HG03097 (cell line): Measurements from ENCODE around the gene CLDN4.
A peak's percentile ranks its signal among the peaks of the same experiment; 100 is the strongest.
"Not testable (repeated sequence)": the region's sequence is repeated elsewhere in the genome, so short reads cannot be mapped to it uniquely, and the experiment has no call there.

ENCODE experiments used
- ATAC-seq: cut with Tn5 transposase; IDR thresholded peaks from one replicate; pipeline ENCODE4 v1.9.1; 2021; ENCODE audit not compliant: unreplicated experiment, low FRiP score

Gene CLDN4

DNA sequence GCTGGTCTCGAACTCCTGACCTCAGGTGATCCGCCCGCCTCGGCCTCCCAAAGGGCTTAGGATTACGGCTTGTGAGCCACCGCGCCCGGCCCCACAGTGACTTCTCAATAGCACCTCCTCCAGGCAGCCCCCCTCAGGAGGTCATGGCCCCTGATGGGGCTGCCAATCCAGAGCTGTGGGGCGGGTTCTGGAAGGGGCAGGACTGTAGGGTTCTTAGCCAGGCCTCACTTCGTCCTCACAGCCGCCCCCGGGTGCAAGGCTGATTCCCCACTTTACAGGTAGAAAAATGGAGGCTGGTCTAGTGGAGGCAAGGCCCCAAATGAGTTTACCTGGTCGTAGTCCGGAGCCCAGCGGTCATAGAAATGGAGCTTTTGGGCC lies 10.9 kb downstream of the CLDN4 start:
- no peak for ATAC-seq

DNA sequence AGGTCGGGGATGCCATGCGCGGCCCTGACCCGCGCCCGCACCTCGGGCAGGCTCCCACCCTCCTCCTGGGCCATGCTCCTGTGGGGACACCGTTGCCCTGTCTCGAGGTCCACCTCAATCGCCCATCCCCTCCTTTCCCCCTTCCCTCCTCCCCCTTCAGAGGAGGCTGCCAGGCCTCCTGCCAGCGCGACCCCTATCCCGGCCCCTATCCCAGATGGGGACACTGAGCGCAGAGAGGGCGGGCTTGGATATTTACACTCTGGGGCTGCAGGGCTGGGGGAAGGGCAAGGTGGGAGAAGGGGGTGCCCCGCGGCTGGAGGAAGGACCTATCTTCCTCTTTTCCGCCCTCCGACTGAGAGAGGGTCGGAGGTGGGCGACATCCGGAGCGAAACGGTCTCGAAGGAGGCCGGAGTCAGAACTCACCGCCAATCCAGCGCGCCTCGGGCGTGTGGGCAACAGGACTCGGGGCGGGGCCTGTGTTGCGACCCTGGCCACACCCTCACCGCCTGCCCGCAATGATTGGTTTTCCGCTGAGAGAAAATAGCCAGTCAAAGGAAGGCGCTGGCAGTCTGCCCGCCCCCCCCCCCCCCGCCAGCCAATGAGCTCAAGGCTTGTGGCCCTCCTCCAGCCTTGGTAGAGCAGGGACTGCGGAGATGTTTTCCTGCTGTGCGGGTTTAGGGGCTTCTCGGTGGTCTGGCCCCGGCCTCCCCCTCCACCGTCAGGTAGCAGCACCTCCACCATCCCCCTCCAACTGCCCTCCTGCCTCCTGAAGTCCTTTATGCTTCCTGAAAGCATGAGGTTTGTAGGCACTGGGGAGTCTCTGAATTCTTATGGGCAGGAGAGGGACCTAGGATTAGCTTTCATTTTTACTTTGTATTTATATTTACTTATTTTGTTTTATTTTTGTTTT lies 11.5 kb downstream of the CLDN4 start, which contains the start of gene METTL27:
METTL27 (minus strand) TSS at position 450 of the 910 bp plus-strand sequence; CDS start at position 74, 376 bp downstream.
- ATAC-seq = peak; percentile 72

DNA sequence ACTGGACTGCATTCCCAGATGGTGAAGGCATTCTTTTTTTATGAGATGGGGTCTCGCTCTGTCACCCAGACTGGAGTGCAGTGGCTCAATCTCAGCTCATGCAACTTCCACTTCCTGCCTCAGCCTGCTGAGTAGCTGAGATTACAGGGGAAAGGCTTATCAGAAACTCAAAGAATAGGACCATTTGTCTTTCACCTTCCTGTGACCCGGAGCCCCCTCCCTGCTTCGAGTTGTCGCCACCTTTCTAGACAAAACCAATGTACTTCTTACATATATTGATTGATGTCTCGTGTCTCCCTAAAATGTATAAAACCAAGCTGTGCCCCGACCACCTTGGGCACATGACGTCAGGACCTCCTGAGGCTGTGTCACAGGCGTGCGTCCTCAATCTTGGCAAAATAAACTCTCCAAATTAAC lies 13.3 kb downstream of the CLDN4 start:
- no peak for ATAC-seq

DNA sequence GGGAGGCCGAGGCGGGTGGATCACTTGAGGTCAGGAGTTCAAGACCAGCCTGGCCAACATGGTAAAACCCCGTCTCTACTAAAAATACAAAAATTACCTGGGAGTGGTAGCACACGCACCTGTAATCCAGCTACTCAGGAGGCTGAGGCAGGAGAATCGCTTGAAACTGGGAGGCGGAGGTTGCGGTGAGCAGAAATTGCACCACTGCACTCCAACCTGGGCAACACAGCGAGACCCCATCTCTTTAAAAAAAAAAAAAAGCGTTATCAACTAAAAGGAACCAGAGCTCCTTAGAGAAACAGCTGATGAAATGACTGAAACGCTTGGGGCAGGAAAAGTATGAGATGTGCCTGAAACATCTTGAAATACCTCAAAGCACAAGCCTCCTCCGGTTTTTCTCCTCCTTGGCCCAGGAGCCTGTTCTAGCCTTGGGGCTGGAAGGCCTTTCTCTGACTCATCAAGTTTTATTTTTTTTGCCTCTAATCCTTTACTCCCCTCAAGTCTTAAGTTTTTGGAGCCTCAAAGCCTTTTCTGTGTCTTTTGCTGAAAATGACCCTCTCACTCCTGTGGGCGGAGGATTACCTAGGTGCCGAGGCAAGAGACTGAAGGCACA lies 14.2 kb downstream of the CLDN4 start:
- ATAC-seq = no peak

DNA sequence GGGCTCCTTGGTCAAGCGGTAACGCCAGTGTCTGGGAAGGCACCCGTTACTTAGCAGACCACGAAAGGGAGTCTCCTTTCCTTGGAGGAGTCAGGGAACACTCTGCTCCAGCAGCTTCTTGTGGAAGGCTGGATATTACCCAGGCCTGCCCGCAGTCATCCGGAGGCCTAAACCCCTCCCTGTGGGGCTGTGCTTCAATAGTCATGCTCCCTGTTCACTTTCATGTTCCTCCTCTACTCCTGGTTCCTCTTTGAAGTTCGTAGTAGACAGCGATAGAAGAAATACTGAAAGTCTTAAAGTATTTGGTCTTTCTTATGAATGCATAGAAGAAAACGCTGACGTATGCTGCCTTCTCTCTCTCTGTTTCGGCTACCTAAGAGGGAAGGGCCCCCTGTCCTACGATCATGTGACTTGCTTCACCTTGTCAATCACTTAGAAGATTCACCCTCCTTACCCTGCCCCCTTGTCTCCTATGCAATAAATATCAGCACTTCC lies 15.0 kb downstream of the CLDN4 start:
- not testable (repeated sequence) for ATAC-seq

DNA sequence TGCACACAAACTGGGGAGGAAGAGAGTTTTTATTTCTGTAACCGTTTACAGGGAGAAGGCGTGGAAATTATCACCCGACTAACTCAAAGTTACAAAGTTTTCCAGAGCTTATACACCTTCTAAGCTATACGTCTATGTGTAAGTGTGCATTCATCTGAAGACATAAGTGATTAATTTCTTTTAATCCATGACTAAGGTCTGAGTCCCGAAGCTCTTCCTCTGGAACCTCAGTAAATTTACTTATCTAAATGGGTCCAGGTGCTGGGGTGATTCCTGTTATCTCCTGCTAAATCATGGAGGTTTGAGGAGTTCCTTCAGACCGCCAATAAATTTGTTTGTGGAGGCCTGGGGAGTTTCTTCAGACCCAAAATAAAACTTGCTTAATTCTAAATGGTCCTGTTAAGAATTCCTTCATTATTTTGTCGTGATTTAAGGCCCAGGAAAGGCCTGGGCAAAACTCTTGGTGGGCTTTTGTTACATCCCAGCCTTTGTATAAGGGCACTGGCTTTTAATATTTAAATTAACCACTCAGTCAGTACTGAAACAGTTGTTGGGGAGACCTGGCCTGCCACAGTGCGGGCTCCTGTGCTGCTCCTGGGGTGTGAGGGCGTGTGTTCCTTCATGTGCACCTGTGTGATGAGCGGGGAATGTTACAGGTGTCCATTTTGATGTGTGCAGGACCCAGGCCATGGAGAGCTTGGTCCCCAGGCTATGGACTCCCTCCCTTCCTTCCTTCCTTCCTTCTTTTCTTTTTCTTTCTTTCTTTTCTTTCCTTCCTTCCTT lies 17.3 kb downstream of the CLDN4 start:
- ATAC-seq = no peak

DNA sequence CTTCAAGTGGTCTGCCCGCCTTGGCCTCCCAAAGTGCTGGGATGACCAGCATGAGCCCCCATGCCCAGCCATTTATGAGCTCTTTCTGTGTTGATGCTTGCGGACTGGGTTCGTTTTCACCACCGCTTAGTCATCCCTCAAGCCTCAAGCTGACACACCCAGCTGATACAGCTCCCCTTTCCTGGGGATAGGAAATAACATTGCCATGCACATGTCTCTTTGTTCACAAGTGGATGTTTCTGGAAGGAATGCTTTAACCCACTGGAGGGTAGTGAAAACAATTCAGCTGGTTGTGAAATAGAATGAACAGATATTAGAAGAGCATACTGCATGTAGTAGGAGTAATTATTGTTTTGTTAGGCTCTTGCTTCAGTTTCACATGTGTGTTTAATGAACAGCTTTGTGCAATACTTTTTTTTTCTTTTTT lies 20.0 kb downstream of the CLDN4 start:
- no peak for ATAC-seq

DNA sequence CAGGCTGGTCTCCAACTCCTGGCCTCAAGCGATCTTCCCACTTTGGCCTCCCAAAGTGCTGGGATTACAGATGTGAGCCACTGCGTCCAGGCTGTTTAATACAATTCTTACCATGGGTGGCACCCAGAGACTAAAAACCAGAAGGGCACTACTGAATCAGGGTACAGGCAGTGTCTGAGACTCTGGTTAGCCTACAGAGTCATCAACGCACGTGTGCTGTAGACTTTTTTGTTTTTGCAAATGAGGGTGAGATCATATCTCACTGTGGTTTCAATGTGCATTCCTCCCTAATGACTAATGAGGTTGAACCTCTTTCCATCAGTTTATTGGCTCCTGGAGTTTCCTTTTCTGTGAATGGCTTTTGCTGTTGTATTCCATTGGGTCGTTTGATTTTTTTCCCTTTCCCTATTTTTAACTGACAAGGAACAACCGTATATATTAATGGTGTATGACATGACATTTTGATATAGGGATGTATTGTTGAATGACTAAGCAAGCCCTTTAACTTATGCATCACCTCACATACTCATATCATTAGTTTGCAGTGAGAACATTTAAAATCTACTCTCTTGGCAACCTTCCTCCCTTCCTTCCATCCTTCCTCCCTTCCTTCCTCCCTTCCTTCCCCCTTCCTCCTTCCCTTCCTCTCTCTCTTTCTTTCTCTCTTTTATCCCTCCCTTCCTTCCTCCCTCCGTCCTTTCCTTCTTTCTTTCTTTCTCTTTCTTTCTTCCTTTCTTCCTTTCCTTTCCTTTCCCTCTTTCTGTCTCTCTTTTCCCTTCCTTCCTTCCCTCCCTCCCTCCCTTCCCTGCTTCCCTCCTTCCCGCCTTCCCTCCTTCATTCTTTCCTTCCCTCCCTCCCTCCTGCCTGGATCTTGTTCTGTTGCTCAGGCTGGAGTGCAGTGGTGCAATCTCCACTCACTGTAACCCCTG lies 20.9 kb downstream of the CLDN4 start:
- peak; percentile 66 for ATAC-seq

DNA sequence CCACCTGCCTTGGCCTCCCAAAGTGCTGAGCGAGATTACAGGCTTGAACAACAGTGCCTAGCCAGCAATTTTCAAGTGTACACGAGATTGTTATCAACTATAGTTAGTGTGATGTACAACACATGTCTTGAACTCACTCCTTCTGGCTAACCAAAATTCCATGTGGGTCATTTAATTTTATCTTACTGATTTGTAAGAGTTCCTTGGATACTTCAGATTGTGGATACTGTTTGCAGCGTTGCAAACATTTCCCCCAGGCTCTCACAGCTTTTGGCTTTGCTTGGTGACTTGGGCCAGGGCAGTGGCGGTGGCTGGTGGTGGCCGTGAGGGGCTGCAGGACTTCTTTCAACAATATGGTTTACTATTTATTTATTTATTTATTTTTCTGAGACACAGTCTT lies 21.7 kb downstream of the CLDN4 start:
- no peak for ATAC-seq

DNA sequence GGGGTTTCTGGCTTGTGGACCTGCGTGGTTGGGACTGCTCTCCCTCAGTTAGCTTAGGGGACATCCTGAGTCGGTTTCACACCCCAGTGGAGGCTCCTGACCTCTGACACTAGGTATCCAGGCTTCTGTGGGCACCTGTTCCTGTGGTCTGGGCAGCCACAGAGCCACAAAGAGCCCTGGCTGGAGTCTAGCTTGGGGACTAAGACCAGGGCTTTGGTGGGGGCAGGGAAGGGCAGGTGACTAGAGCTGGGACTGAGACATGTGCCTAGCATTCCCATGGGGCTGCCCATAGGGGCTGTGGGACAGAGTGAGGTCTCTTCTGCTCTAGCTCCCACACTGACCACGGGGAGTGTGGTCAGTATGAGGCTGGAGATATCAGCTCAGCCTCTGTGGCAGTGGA lies 26.1 kb downstream of the CLDN4 start:
- ATAC-seq = no peak

DNA sequence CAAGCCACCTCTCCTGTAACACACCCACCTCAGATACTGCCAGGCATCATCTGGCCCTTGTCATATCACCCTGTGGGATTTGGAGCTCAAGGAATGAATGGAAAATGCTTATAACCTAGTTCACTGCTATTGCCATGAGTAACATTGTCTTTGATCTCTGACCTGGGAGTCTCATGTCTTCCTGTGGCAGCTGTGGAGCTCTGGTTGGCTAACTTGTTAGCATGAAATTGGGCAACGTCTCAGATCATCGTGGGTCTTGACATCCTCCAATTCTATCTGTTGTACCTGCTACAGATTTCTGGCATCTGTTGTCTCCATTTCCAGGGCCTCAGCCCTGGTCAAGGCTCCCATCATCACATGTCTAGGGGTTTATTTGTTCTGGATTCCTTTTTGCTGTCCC lies 28.0 kb downstream of the CLDN4 start:
- no peak for ATAC-seq

DNA sequence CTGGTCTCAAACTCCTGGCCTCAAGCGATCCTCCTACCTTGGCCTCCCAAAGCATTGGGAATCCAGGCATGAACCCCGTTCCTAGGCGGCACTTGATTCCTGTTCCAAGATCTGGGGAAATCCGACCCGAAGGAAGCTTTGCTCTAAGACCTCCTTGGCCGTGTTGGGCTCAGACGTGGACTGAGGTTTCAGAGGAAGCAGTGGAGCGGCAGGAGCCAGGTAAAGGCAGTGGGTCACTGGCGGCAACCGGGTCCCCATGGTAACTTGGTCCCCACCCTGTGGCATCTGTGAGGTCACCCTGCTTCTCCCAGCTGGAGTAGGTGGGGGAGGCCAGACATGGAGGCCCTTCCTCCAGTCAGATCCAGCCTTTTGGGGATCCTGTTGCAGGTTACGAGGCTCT lies 30.1 kb downstream of the CLDN4 start, which contains the start of gene TMEM270:
TMEM270 (plus strand) TSS at position 301 of the 400 bp plus-strand sequence; CDS start at position 337, 36 bp downstream.
- no peak for ATAC-seq

DNA sequence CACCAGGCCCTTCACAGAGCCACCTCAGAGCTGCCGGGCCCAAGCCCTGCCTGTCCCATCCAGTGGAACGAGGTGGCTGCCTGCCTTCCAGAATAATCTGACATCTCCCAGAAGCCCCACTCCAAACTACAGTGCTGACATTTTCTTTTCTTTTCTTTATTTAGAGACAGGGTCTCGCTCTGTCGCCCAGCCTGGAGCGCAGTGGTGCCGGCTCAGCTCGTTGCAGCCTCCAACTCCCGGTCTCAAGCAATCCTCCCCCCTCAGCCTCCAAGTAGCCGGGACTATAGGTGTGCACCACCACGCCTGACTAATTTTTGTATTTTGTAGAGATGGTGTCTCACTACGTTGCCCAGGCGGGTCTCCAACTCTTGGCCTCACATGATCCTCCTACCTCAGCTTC lies 30.5 kb downstream of the CLDN4 start:
- no peak for ATAC-seq

DNA sequence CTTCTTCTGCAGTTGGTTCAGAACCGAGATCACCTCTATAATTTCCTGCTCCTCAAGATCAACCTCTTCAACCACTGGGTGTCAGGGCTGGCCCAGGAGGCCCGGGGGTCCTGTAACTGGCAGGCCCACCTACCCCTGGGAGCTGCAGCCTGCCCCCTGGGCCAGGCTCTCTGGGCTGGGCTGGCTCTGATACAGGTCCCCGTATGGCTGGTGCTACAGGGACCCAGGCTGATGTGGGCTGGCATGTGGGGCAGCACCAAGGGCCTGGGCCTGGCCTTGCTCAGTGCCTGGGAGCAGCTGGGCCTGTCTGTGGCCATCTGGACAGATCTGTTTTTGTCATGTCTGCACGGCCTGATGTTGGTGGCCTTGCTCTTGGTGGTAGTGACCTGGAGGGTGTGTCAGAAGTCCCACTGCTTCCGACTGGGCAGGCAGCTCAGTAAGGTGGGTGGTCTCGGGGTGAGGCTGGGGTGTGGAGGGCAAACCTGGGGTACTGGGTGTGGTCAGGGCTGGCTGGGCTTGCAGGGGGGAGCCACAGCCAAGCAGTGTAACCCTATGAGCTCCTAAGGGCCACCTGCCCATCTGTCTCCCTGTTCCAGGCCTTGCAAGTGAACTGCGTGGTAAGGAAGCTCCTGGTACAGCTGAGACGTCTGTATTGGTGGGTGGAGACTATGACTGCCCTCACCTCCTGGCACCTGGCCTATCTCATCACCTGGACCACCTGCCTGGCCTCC lies 34.4 kb downstream of the CLDN4 start:
- no peak for ATAC-seq

DNA sequence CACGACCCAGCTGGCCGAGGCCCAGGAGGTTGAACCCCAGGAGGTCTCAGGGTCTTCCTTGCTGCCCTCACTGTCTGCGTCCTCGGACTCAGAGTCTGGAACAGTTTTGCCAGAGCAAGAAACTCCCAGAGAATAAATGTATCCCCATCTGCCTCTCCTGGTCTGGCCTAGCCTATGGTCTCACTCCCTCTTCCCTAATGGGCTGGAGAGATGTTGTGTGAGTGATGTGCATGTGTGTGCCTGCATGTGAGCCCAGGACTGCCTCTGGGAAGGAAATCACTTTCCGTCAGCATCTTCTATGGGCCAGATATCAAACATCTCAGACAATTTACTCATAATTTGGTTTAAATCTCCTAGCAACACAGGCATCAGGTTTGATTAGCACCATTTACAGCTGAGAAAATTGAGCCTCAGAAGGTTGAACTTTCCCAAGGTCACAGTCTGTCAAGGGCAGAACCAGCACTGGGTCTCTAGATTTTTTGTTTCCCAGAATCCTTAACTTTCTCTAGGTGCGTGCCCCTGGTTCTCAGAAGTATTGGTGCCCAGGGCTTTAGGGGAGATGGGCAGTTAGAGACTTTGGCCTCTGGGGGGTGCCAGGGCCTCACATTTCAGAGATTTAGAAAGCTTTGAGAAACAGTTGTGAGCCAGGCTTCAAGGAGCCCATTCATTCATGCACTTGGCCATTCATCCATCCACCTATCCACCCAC lies 35.1 kb downstream of the CLDN4 start:
- ATAC-seq = no peak

DNA sequence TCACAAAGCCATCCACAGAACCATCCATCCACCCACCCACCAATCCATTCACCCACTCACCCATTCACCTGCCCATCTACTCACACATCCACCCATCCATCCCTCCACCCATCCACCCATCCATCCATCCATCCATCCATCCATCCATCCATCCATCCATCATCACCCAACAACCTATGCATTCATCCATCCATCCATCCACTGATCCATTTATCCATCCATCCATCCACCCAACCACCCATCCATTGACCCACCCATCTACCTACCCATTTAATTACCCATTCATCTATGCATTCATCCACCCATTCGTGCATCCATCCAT lies 35.6 kb downstream of the CLDN4 start:
- no peak for ATAC-seq

DNA sequence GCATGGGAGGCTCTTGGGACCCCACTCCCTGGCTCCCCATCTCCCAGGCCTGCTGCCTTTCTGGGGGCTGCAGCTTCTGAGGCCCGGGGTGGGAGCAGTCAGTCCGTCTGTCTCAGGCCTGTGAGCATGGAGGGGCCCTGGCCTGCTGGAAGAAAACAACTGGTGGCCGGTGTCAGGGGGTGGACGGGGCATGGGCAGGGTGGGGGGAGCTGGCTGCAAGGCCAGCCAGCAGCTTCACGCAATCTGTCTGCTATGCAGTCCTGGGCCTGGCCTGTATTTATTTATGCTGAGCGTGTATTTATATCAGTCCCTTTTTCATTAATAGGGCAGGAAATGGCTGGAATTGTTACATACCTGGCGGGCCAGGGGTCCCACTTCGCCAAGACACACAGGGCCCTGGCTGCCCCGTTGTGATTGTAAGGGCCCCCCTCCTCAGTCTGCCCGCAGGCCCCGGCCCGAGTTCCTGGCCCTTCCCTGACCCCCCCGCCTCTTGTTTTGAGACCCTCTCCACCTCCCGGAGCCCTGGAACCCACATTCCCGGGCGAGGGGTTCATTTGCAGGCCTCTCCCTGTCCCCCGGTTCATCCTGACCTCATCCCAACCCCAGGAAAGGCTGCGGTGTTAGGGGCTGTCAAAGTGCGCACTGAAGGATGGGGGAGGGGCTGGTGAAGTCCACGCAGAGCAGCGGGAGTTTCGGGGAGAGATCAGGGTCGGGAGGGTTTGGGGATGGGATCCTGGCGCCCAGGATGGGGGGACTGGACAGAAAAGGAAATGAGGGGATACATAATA lies 38.4 kb downstream of the CLDN4 start:
- ATAC-seq = no peak

DNA sequence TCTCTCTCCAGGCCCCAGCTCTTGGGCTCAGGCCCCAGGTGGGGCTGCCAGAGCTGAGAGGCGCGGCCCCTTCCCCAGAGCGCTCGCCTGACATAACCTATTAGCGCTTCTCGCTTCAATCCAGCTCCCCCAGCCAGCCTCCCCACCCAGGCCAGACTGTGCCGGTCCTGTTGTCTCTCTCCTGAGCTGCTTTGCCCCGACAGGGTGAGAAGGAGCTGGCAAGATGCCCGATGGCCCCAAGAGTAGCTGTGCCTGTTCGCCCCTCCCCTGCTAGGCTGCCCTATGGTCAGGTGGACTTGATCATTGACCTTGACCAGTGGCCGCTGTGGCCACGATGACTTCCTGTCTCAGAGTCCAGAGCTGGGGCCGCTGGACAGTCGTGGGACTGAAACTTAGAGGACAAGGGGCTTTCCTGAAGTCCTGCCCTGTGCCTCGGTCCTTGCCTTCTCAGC lies 39.3 kb downstream of the CLDN4 start:
- ATAC-seq = no peak
